Hair follicular keratinocyte (primary cell): ENCODE results near the gene LYPD3. TPM values are rescaled to one million over a fixed set of nuclear protein-coding genes. Genes with fewer than 3 reads are reported as not detected.

Experiments
- total RNA-seq: library from RNA; depleted of rRNA; stranded (reverse); fragments of >200 nt; gene quantifications from 2 replicates; pipeline ENCODE4 v1.2.3, GENCODE V29; 2015

Gene LYPD3
- total RNA-seq: 18.9 and 22.7 TPM in 2 replicates

DNA sequence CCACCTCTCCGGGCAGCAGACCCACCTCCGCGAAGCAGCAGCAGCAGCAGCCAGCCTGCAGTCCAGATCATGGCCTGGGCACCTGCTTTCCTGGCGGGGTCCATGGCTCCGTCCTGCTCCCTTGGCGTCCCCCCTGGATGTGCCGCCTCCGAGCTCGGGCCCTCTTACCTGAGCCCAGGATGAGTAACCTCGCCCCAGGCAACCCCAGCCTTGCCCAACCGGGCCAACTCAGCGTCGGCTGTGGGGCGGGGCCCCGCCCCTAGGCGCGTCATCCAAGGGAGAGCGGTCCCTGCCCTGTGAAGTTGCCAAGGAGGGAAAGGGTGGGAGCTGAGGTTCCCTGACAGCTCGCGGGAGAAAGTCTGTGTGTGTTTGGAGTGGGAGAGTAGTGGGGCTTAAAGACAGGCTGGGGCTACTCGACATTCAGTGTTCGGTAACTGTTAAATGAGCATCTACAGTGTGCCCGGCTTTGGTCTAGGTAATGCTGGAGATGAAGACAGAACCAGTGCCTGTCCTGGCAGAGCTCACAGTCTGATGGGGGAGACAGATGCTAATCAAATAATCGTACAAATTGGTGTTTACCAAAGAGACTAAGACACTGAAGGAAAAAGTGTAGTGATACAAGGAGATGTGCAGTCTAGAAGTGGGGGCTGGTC is at the start of gene LYPD3:
TSS of gene LYPD3 (minus strand) at position 141 of the 653 bp plus-strand sequence. CDS start at position 104, 37 bp downstream.

GRCh38 chr19:43504426-43505185 is 39.2 kb upstream of the LYPD3 start, which contains the start of gene PHLDB3:
Gene PHLDB3 (minus strand): TSS chr19:43504746. CDS start chr19:43504118, 628 bp downstream.

DNA sequence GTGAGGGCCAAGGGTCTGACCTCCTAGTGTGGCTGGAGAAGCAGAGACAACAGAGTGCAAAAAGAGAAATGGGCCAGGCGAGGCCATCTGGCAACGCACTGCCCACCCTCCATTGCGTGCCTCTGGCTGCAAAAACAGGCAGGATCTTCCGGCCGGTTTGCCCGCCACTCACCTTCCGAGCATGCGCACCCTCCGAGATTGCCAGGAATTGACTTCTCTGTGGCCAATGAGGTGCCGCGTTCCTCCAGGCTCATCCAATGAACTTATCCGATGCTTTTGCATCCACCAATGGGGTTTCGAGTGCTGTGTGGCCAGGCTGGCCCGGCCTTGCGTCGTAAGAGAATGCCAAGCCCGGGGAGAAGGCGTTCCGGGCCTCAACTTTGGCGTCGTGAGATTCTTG is 50.9 kb downstream of the LYPD3 start, which contains the start of gene TEX101:
TSS of gene TEX101 (plus strand) at position 337 of the 400 bp plus-strand sequence. CDS start 1,030 bp downstream, outside the sequence.

Other genes starting within 250 kb of the LYPD3 start
- 0.11 TPM in 1 of 2 replicates, not detected in the other for gene PSG9, start 196.1 kb downstream of the LYPD3 start, total RNA-seq
- 0.15 and 0.23 TPM in 2 replicates for gene CD177, start 111.9 kb downstream of the LYPD3 start, total RNA-seq
- gene TEX101, start 50.7 kb downstream of the LYPD3 start, total RNA-seq: not detected in 2 replicates
- 15.8 and 25.2 TPM in 2 replicates for gene PHLDB3, start 39.1 kb upstream of the LYPD3 start, total RNA-seq
- 155 and 178 TPM in 2 replicates for gene ETHE1, start 61.6 kb upstream of the LYPD3 start, total RNA-seq
- gene ZNF575, start 67.6 kb upstream of the LYPD3 start, total RNA-seq: 0.08 TPM in 1 of 2 replicates, not detected in the other
- gene XRCC1, start 109.9 kb upstream of the LYPD3 start, total RNA-seq: 33.9 and 36.6 TPM in 2 replicates
- gene PINLYP, start 110.2 kb upstream of the LYPD3 start, total RNA-seq: 6.6 and 8.0 TPM in 2 replicates
- gene IRGQ, start 130.5 kb upstream of the LYPD3 start, total RNA-seq: 11.9 and 14.7 TPM in 2 replicates
- 13.0 and 14.0 TPM in 2 replicates for gene ZNF576, start 131.0 kb upstream of the LYPD3 start, total RNA-seq
- gene SRRM5, start 146.5 kb upstream of the LYPD3 start, total RNA-seq: not detected in 2 replicates
- 21.2 and 23.7 TPM in 2 replicates for gene ZNF428, start 154.0 kb upstream of the LYPD3 start, total RNA-seq
- gene CADM4, start 174.2 kb upstream of the LYPD3 start, total RNA-seq: 4.5 and 6.8 TPM in 2 replicates
- gene PLAUR, start 204.6 kb upstream of the LYPD3 start, total RNA-seq: 54.5 and 110 TPM in 2 replicates